Posterior vena cava (tissue), 2 donors: Measurements from ENCODE around the gene JMJD7. TPM values are rescaled to one million over a fixed set of nuclear protein-coding genes. Genes with fewer than 3 reads are reported as not detected.

Source experiments
- DNase-seq: peaks from one replicate; pipeline ENCODE4 v3.0.0-alpha.2; 2020; ENCODE audit warnings: low spot score
- intact Hi-C, 2 donors: fragments of 100-400 bp; cut with DNase I; formaldehyde crosslinking; loops; one replicate each; pipeline versions ENCODE4 v1.14.1 to v1.14.2; 2022 to 2023
- total RNA-seq, 2 donors: library from RNA; stranded (reverse); fragmentation: NEBNext Ultra II Directional; extraction: Animal tissue kit (Norgen Biotek cat#: 25700); gene quantifications; one replicate each; pipeline ENCODE4 v1.2.1, GENCODE V29; 2021
- donor health status: DM: yes; HTN: yes; CAD: no.
- donor health status: DM: yes; HTN: yes; CAD: no.

Gene JMJD7
- total RNA-seq, 2 donors from 2014 or later, result 4.9 to 13.8 TPM

- intact Hi-C loops, result no loop called here
- DNase-seq, result no peak
Measured at GRCh38 chr15:41798607-41799487, 29.0 kb upstream of the JMJD7 start.

- no peak for DNase-seq
- intact Hi-C loops, result no loop called here
Measured at GRCh38 chr15:41799488-41799805, 28.4 kb upstream of the JMJD7 start.

- DNase-seq, result no peak
- intact Hi-C loops, result no loop called here
Measured at GRCh38 chr15:41801185-41801584, 26.7 kb upstream of the JMJD7 start.

GRCh38 chr15:41801850-41802455 lies 25.9 kb upstream of the JMJD7 start:
- intact Hi-C loops, result no loop called here
- no peak for DNase-seq

- no peak for DNase-seq
- intact Hi-C loops, result no loop called here
Measured at GRCh38 chr15:41804361-41804760, 23.5 kb upstream of the JMJD7 start.

GRCh38 chr15:41804916-41805666 lies 22.8 kb upstream of the JMJD7 start:
- intact Hi-C loops, result no loop called here
- DNase-seq, result no peak

- intact Hi-C loops, result no loop called here
- no peak for DNase-seq
Measured at GRCh38 chr15:41805711-41806110, 22.2 kb upstream of the JMJD7 start.

- intact Hi-C loops, result no loop called here
Measured at GRCh38 chr15:41806291-41807181, 21.4 kb upstream of the JMJD7 start.

GRCh38 chr15:41809121-41809520 lies 18.8 kb upstream of the JMJD7 start:
- no peak for DNase-seq
- intact Hi-C loops, result no loop called here

More at GRCh38 chr15:41806291-41807181, 21.4 kb upstream of the JMJD7 start:
- DNase-seq, result peak; percentile 64

- no peak for DNase-seq
- intact Hi-C loops, result loop anchor here in 1 of 2 donors (5.0 kb wide), 1 partner anchor 37 kb away; the partner anchor contains the start of gene MAPKBP1
Measured at GRCh38 chr15:41809526-41810220, 18.2 kb upstream of the JMJD7 start.

GRCh38 chr15:41810651-41811431 lies 17.1 kb upstream of the JMJD7 start:
- peak; percentile 72 for DNase-seq

GRCh38 chr15:41811432-41812195 lies 16.3 kb upstream of the JMJD7 start:
- peak; percentile 95 for DNase-seq
- intact Hi-C loops, result loop anchor here (1.0 to 5.0 kb wide), 2 partner anchors 37 to 39 kb away; partner anchors contain the start of gene MAPKBP1 (in 2 of the 2)

More at GRCh38 chr15:41810651-41811431, 17.1 kb upstream of the JMJD7 start:
- intact Hi-C loops, result loop anchor here (1.0 to 5.0 kb wide), 2 partner anchors 37 to 39 kb away; partner anchors contain the start of gene MAPKBP1 (in 2 of the 2)

GRCh38 chr15:41812820-41813375 lies 15.0 kb upstream of the JMJD7 start:
- DNase-seq, result no peak
- intact Hi-C loops, result loop anchor here in 1 of 2 donors (5.0 kb wide), 1 partner anchor 41 kb away; the partner anchor contains the start of gene MAPKBP1

- DNase-seq, result no peak
- intact Hi-C loops, result loop anchor here in 1 of 2 donors (5.0 kb wide), 1 partner anchor 41 kb away; the partner anchor contains the start of gene MAPKBP1
Measured at GRCh38 chr15:41813426-41813825, 14.5 kb upstream of the JMJD7 start.

GRCh38 chr15:41814534-41814933 lies 13.4 kb upstream of the JMJD7 start:
- intact Hi-C loops, result loop anchor here in 1 of 2 donors (5.0 kb wide), 1 partner anchor 42 kb away; the partner anchor contains the start of gene MAPKBP1
- no peak for DNase-seq

GRCh38 chr15:41816788-41817187 lies 11.1 kb upstream of the JMJD7 start:
- no peak for DNase-seq
- intact Hi-C loops, result no loop called here
